RPMI8226 (cell line): Measurements from ENCODE around the gene TDRD15.
"Not testable (repeated sequence)": the region's sequence is repeated elsewhere in the genome, so short reads cannot be mapped to it uniquely, and the experiment has no call there.

Source experiments
- DNase-seq: peaks from one replicate; pipeline ENCODE4 v3.0.0-alpha.2; 2015

Gene TDRD15

DNA sequence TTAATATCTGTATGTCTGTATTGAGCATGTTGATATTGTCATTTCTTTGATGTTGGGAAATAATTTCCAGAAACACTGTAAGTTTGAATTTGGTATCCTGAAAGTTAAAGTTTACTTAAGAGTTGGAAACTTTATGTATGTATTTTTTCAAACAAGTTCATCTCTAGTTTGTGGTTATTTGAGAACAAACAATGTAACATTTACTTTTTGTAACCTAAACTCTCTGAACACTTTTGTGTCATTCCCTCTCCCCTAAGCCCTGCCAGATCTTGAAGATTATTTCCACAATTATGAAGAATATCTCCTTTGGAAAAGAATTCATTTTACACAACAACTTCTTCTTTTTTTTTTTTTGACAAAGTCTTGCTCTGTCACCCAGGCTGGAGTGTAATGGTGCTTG lies 24.9 kb downstream of the TDRD15 start:
- no peak for DNase-seq

DNA sequence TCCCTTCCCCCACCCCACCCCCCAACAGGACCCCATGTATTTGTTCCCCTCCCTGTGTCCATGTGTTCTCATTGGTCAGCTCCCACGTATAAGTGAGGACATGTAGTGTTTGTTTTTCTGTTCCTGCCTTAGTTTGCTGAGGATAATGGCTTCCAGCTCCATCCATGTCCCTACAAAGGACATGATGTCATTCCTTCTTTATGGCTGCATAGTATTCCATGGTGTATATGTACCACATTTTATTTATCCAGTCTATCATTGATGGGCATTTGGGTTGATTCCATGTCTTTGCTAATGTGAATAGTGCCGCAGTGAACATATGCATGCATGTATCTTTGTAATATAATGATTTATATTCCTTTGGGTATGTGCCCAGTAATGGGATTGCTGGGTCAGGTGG lies 27.5 kb downstream of the TDRD15 start:
- DNase-seq, result not testable (repeated sequence)

DNA sequence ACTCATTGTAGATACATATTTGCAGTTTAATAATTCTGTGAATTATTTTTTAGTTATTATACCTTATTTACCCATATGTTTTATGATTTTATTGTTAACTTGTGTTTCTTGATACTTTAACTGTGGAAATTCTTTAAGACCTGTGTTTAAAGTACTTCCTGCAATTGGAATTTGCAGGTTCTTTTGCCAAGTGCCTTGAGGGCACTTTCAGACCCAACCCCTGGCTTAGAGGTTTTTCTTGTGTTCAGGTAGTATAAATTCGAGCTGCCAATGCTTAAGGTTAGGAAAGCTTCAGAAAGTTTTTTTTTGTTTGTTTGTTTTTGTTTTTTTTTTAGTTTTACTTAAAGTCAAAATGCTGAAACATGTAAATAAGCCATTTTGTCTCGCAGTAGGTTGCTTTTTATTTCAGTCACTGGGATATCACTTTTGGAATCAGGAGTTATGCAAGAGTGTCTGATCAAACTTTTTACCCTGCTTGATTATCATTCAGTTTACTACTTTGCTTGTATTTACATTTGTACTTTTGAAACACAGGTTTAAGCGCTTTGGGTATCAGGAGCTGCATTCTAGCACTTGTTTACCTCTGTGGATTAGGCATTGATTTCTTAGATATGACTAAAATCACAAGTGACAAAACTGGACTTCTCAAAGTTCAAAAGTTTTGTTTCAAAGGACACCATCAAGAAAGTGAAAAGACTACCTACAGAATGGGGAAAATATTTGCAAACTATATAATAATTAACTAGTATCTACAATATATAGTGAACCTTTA lies 31.8 kb downstream of the TDRD15 start:
- DNase-seq, result no peak

DNA sequence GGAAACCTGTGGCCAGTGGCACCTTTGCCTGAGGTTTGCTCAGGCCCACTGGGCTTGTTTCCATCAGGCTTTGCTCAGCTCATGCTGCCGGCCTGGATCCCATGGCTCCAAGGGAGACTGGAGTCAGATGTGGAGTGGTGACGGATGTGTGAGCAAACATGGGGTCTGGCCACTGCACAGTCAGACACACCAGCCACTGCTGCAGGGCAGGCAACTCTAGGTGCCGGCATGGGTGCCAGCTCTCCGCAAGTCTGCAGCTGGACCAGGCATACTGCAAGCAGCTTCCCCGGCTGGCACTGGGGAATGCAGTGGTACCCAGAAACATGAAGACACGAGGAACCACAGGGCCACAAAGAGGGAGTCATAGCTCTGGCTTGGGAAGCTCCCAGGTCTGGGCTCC lies 37.4 kb downstream of the TDRD15 start:
- DNase-seq, result no peak

DNA sequence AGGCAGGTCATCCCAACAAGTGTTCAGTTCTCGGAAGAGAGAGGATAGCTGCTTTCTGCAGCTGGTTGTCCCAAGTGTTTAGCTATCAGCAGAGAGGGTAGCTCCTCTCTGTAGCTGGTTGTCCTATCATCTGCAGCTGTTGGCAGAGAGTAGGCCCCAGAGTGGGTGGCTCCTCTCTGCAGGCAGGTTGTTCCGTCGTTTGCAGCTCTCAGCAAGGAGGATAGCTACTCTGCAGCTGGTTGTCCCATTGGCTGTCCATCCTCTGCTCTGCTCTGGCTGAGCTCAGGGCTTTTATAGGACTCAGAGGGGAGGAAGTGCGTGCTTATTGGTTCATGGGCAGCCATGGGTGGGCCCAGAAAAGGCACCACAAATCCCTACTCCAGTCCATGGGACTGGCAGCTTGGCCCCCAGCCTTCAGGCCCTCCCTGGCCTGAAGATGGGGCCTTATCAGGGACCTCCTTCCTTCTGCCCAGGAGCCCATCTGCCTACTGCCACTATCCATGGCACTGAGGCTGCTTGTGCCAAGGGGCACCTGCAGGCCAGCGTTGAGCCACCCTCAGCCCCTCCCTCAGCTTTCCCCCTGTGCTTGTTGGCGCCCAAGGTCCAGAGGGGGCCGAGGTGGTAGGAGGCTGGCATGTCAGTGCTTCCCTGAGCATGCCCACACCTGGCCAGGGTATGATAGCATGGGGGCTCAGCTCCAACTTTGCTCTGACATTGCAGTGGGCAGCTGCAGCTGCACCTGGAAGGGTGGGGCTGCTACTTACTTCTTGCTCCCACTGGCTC lies 38.3 kb downstream of the TDRD15 start:
- no peak for DNase-seq

DNA sequence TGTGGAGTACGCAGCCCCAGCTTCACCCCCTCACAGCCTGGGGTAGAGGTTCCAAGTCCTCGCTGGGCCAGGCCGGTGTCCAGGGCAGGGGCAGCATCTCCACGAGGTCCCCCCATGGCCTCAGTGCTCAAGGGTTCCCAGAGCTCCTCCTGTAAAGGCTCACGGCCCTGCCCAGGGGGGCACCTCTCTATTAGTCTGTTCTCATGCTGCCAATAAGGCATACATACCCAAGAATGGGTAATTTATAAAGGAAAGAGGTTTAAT lies 38.8 kb downstream of the TDRD15 start:
- DNase-seq, result no peak

DNA sequence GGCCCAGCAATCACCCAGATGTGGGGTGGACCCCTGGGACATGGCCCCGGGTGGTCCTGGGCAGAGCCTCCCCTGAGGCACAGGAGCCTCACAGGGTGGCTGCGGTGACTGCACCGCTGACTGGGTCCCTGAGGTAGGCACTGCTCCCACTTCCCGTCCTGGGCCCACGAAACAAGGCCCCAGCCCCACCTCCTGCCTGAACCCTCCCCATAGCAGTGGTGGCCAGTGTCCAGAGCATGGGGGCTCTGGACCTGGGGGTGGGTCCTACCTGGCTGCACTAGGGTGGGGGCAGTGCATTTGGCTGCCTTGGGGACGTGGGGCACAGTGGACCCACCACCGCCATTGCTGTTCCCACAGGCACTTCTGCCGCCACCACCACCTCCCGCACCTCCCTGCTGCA lies 39.4 kb downstream of the TDRD15 start:
- DNase-seq, result no peak

DNA sequence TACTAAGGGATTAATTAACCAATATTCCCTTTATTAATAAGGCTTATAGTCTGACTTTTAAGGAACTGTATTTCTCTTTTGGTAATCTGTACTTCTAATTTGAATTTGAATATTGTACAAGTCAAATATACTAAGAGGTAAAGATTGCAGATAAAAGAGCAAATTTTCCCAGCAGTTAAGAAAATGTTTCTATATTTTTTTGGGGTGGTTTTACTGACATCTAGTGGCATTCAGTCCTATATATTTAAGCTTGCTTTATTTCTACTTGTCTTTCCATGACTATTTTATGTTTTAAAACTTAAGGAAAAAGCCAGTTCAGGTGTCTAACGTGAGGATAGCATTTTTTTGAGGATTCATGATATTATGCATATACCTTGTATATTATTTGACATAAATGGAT lies 41.6 kb downstream of the TDRD15 start:
- no peak for DNase-seq

DNA sequence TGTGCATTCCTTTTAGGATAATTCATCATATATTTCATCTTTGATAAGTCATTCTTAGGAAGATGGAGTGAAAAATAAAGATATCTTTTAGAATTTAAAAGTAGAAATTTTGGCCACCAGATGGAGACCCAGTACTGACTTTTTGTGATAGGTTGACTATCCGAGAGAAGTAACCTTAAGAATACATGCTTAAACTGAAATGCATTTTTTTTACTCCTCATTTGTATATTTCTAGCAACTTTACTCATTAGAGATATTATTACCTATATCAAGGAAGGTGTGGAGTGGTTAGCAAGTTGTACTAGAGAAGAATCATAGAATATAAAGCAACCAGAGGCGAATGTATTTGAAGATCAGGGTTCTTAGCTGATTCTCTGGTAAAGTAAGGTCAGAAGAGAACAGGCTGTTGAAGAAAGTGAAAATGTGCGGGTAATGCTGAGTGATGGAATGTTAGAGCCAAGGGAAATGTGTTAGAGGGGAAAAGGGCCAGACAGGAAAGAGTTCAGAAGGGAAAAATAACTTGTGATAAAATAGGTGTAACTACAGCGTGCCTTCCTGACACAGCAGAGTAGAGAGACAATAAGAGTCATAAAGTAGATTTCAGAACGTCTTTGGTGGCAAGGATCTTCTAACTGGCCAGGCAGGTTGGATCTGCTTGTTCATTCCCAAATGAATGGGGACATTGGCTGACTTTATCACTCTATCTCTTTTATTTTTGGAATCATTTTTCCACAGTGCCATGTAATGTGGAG lies 52.3 kb downstream of the TDRD15 start:
- DNase-seq, result no peak

DNA sequence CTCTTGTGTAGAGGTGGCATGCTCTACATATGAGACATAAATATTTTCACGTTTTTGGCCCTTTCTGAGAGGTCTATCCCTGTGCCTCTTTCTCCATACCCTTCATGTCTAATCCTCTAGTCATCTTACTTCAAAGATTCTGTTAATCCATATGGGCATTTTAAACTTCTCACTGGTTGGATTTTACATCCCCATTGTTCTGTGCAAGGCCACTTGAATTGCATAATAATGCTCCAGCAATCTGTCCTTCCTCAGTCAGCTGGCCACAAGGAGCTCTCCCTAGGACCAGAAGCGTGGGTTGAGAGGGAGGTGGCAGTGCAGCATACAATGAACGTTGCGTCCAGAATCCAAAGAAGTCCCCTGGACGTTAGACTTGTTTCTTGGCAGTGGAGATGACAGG lies 58.2 kb downstream of the TDRD15 start:
- no peak for DNase-seq

DNA sequence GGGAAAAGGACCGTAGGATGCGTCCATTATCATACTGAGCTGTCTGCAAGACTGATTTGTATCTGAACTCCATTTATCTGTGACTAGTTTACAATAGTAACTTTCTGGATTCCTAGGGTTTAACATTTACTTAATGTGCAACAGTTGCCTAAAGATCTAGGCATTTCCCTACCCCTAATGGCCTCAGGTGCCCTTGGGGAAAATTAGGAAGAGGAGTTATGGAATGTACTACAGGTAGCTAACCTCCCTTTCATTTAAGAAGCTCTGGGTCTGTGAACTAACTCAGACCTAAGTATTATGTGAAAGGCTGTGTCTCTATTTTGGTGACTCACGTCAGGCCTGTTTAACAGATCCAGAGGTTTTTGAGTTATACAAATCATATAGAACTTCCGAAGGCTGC lies 59.5 kb downstream of the TDRD15 start:
- no peak for DNase-seq

DNA sequence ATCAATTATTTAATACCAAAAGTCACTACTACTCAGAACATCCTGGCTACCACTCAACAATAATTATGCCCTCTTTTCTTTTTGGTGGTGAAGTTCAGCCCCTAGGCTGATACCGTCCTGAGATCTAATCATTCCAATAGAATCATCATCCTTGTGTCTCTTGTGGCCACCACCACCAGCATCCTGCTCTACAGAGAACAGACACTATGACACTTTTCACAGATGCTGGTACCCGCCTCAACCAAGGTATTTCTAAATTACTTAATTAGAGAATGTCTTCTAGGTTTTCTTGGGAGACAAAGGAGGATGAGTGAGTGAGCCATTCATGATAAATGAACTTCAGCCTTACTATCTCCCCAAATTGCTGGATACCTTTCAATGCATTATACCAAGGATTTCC lies 60.0 kb downstream of the TDRD15 start:
- no peak for DNase-seq

DNA sequence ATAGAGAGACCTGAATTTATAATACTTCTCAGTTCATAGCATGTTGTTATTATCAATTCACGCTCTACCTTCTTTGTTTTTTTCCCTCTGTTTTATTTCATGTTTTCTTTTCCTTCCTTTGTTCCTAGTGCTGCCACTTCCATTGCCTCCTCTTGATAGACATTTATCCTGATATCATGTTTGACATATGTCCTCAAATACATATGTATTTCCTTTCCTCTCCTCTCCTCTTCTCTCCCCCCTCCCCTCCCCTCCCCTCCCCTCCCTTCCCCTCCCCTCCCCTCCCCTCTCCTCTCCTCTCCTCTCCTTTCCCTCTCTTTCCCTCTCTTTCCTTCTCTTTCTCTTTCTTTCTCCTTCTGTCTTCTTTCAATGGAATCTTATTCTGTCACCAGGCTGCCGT lies 67.8 kb downstream of the TDRD15 start:
- no peak for DNase-seq
